Panc1 (cell line): ENCODE results near the gene RALB.

Experiments used
- POLR2AphosphoS5 ChIP-seq: IDR thresholded peaks from 2 replicates; pipeline ENCODE4 v1.6.1; 2012; ENCODE audit warnings: mild to moderate bottlenecking, low read depth, low read length, moderate library complexity
- TCF7L2 ChIP-seq: IDR thresholded peaks from 2 replicates; pipeline ENCODE4 v1.6.1; 2011; ENCODE audit warnings: mild to moderate bottlenecking, low read depth, low read length, inconsistent platforms
- TF ChIP-seq, protein P1 (sequence below): fragments of 450-650 bp; IDR thresholded peaks from 2 replicates; pipeline ENCODE4 v1.5.1; 2017; ENCODE audit warnings: mild to moderate bottlenecking
- TF ChIP-seq, protein P2 (sequence below), 2 experiments: IDR thresholded peaks; 2 replicates each; pipeline ENCODE4 v1.6.1; 2011 to 2012; ENCODE audit warnings: low read depth in 2 of 2, control low read depth in 1 of 2, low read length in 1 of 2, mild to moderate bottlenecking in 1 of 2, moderate library complexity in 1 of 2; ENCODE audit not compliant: insufficient read depth in 1 of 2

DNA sequence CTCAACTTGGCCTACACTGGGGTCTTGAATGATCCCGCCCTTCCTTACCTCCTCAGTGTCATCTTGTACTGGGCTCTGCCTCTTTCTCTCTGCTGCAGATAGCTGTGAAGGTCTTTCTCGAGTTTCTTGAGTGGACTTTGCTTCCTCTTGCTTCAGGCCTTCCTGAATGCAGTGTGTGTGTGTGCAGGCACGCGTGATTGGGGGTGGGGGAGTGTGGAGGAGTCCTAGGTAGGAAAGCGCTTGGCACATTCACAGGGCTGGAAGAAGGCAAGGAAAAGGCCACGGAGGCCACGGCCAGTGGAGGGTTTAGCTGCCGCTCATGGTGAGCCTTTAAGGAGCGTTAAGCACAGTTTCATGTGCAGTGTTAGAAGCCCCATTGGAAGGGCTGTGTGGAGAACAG lies 5.5 kb downstream of the RALB start:
- TF ChIP-seq, protein P1, sequence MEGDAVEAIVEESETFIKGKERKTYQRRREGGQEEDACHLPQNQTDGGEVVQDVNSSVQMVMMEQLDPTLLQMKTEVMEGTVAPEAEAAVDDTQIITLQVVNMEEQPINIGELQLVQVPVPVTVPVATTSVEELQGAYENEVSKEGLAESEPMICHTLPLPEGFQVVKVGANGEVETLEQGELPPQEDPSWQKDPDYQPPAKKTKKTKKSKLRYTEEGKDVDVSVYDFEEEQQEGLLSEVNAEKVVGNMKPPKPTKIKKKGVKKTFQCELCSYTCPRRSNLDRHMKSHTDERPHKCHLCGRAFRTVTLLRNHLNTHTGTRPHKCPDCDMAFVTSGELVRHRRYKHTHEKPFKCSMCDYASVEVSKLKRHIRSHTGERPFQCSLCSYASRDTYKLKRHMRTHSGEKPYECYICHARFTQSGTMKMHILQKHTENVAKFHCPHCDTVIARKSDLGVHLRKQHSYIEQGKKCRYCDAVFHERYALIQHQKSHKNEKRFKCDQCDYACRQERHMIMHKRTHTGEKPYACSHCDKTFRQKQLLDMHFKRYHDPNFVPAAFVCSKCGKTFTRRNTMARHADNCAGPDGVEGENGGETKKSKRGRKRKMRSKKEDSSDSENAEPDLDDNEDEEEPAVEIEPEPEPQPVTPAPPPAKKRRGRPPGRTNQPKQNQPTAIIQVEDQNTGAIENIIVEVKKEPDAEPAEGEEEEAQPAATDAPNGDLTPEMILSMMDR: no peak
- TF ChIP-seq TCF7L2 (no peak), POLR2AphosphoS5 (no peak)
- TF ChIP-seq, protein P2, sequence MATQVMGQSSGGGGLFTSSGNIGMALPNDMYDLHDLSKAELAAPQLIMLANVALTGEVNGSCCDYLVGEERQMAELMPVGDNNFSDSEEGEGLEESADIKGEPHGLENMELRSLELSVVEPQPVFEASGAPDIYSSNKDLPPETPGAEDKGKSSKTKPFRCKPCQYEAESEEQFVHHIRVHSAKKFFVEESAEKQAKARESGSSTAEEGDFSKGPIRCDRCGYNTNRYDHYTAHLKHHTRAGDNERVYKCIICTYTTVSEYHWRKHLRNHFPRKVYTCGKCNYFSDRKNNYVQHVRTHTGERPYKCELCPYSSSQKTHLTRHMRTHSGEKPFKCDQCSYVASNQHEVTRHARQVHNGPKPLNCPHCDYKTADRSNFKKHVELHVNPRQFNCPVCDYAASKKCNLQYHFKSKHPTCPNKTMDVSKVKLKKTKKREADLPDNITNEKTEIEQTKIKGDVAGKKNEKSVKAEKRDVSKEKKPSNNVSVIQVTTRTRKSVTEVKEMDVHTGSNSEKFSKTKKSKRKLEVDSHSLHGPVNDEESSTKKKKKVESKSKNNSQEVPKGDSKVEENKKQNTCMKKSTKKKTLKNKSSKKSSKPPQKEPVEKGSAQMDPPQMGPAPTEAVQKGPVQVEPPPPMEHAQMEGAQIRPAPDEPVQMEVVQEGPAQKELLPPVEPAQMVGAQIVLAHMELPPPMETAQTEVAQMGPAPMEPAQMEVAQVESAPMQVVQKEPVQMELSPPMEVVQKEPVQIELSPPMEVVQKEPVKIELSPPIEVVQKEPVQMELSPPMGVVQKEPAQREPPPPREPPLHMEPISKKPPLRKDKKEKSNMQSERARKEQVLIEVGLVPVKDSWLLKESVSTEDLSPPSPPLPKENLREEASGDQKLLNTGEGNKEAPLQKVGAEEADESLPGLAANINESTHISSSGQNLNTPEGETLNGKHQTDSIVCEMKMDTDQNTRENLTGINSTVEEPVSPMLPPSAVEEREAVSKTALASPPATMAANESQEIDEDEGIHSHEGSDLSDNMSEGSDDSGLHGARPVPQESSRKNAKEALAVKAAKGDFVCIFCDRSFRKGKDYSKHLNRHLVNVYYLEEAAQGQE (IDR thresholded peaks at IDR 0.05; ENCODE audit: insufficient read depth in 1 of 2, low read depth in 2 of 2, low read length in 1 of 2): no peak
